HEK293 (cell line): Measurements from ENCODE around the gene LILRA2.

Experiments
- CTCF ChIP-seq: fragments of 450-650 bp; formaldehyde crosslinking; IDR thresholded peaks from 2 replicates; pipeline ENCODE4 v1.5.1; 2016; ENCODE audit warnings: missing biosample characterization, missing genetic modification characterization
- PBX3 ChIP-seq: sonication (generic); formaldehyde crosslinking; IDR thresholded peaks from 2 replicates; pipeline ENCODE4 v1.8.1; 2022; ENCODE audit warnings: mild to moderate bottlenecking, moderate library complexity, missing genetic modification reagents
- ZBTB11 ChIP-seq: fragments of 450-650 bp; formaldehyde crosslinking; conservative IDR thresholded peaks from 2 replicates; pipeline ENCODE4 v1.5.1; 2016; ENCODE audit warnings: low read depth, missing biosample characterization, missing genetic modification characterization
- ZBTB17 ChIP-seq: fragments of 450-650 bp; formaldehyde crosslinking; IDR thresholded peaks from 2 replicates; pipeline ENCODE4 v1.5.1; 2016; ENCODE audit warnings: missing biosample characterization, missing genetic modification characterization
- ZBTB8A ChIP-seq: fragments of 450-650 bp; formaldehyde crosslinking; IDR thresholded peaks from 2 replicates; pipeline ENCODE4 v1.5.1; 2016; ENCODE audit warnings: missing biosample characterization, missing genetic modification characterization
- ZNF175 ChIP-seq: fragments of 450-650 bp; formaldehyde crosslinking; IDR thresholded peaks from 2 replicates; pipeline ENCODE4 v1.5.1; 2016; ENCODE audit warnings: missing biosample characterization, missing genetic modification characterization
- ZNF274 ChIP-seq, 2 experiments: fragments of 200-500 bp in 1 of 2; fragments of 450-650 bp in 1 of 2; sonication (Bioruptor generic) in 1 of 2; formaldehyde crosslinking in 1 of 2; IDR thresholded peaks; 2 replicates each; pipeline versions ENCODE4 v1.5.1 to v1.6.1; 2014 to 2016; ENCODE audit warnings: borderline replicate concordance in 1 of 2, inconsistent platforms in 1 of 2, low read length in 1 of 2, missing biosample characterization in 1 of 2, missing genetic modification characterization in 1 of 2
- ZNF366 ChIP-seq: fragments of 450-650 bp; formaldehyde crosslinking; conservative IDR thresholded peaks from 2 replicates; pipeline ENCODE4 v1.5.1; 2016; ENCODE audit warnings: missing biosample characterization, missing genetic modification characterization
- ZNF530 ChIP-seq: fragments of 450-650 bp; formaldehyde crosslinking; IDR thresholded peaks from 2 replicates; pipeline ENCODE4 v1.5.1; 2016; ENCODE audit warnings: low read depth, missing biosample characterization, missing genetic modification characterization
- ZNF600 ChIP-seq: fragments of 450-650 bp; formaldehyde crosslinking; IDR thresholded peaks from 2 replicates; pipeline ENCODE4 v1.5.1; 2016; ENCODE audit warnings: missing biosample characterization, missing genetic modification characterization

GRCh38 chr19:54554006-54554405 lies 19.6 kb upstream of the LILRA2 start:
- TF ChIP-seq ZNF530 (tag by site-specific recombination) = no peak
- no peak for TF ChIP-seq ZNF175 (tag by site-specific recombination)
- no peak for TF ChIP-seq PBX3 (CRISPR knock-in tag)
- TF ChIP-seq CTCF (tag by site-specific recombination) = no peak
- TF ChIP-seq ZNF366 = no peak
- TF ChIP-seq ZBTB17 (tag by site-specific recombination) = no peak
- TF ChIP-seq ZNF274 (IDR thresholded peaks at IDR 0.05; ENCODE audit: low read length) = no peak
- no peak for TF ChIP-seq ZNF274 (tag by site-specific recombination; IDR thresholded peaks at IDR 0.05; ENCODE audit: borderline replicate concordance)
- TF ChIP-seq ZBTB8A (tag by site-specific recombination) = no peak
- no peak for TF ChIP-seq ZBTB11 (tag by site-specific recombination)
- TF ChIP-seq ZNF600 (tag by site-specific recombination) = no peak
